Endometrium (tissue), 2 donors: Measurements from ENCODE around the gene SLC6A16.
"Not testable (repeated sequence)": the region's sequence is repeated elsewhere in the genome, so short reads cannot be mapped to it uniquely, and the experiment has no call there.

Experiments
- FAIRE-seq: peaks from 2 replicates; lab custom pipeline; 2012; peaks lifted over from hg19 to GRCh38; lab: Jason Lieb, UNC
- donor health status: control.
- donor health status: control.

SLC6A16 gene

DNA sequence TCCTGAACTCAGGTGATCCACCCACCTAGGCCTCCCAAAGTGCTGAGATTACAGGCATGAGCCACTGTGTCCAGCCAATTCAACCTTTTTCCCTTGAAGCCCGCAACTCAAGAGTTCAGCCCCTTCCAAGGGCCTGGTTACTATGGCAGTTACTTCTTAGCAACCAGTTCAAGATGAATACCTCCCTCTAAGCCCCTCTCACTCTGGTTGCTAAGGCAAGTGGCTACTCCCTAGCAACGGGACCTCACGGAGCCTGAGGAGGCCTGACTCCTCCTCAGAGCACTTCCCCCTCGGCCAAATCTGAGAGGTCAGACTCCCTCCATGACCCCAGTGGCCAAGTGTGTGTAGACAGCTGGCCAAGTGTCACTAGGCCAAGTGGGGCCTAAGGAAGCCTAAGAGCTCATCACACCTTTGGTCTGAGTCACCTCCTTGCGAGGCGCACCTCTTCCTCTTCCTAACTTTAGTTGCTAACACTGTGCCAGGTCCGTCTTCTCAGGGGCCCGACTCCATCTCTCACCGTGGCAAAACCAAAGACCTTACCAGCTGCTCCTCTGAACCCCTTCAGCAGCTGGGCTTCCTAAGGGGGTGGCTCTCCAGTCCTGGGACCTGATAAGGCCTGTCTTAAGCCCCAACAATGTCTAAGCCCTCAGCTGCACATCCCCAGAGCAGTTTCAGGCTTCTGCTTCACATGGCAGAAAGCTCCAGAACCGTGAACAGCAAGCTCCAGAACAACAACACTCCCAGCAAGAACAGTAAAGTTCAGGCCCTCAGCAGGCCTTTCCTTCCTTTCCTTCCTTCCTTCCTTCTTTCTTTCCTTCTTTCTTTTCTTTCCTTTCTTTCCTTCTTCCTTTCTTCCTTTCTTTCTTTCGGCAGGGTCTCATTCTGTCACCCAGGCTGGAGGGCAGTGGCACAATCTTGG, 19.8 kb upstream of the SLC6A16 start:
- FAIRE-seq, result no peak

DNA sequence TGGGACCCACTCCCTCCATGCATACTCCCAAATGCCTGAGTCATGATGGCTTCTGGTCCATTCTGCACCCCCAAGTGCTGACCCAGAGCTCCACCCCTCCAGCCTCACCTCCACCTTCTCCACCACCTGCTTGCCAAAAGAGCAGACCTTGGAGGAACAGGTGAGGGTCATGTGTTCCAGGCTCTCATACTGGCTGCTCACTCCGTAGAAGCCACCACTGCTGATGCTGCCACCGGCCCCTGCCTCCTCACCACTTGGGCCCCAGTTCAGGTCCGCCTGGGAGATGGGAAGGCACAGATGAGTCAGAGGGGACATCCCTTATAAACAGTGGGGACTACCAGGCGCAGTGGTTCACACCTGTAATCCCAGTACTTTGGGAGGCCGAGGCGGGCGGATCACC, 18.1 kb upstream of the SLC6A16 start:
- FAIRE-seq, result no peak

DNA sequence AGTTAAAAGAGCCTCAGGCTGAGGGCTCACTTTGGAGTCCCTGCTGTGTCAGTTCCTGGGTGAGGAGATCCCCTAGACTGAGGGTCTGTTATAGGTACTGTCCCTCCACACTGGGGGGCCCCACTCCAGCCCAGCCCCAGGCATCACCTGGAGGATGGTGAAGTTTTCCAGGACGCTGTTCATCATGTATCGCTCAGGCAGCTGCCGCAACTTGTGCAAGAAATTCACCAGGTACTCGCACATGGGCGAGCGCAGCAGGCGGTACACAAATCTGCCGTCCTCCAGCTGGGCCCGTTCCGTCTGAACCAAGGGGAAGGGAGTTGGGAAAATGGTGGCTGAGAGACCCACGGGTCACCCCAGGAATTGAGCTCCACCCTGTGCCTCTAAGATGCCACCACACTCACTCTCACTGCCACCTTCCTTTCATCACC, 17.3 kb upstream of the SLC6A16 start:
- FAIRE-seq, result no peak

DNA sequence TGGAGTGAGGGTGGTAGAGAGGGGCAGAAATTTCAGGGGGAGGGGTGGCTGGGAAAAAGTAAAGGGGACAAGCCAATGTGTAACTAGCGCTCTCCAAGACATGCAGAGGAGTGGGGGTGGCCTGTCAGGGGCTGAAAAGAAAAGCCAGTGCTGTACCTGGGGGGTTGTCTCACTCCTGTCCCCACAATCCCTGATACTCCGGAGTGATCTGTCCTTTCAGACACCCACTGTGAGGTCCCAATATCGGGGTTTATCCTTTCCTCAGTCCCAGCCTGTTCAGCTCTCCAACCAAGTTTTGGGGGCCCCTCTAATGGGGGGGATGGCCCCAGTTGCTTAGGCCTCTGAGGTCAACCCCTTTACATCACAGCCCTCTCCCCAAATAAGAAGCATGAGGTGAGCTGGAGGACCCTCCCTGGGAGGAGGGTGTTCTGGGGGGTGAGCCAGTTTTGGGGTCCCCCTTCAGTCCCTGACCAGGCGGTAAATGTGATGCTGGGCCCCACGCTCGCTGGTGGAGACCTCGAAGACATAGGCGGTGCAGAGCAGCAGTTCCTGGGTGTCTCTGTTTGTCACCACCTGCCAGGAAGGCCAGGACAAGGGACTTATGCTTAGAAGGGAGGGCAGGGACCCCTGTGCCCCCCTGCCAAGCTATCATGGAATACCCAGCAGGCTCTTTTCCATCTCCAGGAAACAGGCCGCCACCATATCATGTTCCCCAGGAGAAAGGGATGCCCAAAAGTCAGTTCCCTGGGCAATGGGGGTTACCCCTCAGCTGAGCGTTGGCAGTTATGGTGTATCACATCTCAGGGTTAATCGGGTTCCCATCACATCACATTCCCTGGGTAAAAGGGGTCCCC, 16.1 kb upstream of the SLC6A16 start:
- no peak for FAIRE-seq

DNA sequence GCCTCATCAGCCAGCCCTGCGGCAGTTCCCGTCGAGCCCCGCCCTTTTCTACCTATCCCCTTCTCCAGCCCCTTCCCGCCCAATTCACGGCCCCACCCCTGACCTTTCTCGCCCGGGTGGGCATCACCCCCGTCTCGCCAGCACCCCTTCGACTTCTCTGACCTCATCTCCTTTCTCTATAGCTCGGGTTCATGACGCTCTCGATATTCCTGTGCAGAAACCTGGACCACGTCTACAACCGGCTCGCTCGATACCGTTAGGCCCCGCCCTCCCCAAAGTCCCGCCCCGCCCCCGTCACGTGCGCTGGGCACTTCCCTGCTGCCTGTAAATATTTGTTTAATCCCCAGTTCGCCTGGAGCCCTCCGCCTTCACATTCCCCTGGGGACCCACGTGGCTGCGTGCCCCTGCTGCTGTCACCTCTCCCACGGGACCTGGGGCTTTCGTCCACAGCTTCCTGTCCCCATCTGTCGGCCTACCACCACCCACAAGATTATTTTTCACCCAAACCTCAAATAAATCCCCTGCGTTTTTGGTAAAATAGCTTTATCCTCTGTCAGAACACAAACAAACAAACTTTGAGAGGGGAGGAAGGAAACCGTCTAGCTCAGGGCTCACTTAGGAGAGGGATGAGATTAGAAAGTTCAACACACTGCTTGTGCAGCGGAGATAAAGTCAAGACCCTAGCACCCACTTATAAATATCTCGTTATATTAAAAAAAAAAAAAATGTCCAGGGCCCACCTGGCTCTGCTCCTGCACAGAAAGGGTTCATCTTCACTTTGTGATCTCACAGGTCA, 15.3 kb upstream of the SLC6A16 start:
- FAIRE-seq, result no peak

DNA sequence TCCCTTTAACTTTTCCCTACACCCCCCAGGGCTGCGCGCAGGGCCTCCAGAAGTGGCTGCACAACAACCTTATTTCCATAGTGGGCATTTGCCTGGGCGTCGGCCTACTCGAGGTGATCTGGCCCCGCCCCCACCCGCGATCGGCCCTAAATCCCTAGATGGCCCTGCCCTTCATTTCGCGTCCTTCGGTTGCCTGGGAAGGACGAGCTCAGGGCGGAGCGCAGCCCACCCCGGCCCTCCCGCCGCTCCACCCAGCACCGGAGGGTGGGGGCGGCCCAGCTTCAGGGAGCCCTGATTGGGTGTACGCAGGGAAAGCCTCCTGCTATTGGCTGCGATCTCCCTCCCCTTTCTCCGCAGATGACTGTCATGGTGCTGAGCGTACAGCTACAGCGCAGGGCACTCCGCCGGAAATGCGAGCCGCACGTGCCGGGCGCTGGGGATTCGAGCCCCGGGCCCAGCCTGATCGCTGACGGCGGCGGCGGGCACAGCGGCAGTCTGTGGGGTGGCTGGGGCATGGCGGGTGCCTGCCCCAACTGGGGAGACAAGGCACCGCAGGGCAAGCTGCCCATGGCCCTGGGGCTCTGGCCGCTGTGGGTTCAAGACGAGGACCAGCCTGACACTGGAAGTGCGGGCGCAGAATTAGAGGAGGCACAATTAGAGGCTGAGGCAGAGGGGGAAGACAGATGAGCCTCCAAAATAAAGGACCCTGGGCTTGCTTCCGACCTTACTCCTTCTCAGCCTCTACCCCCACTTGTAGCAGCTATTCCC, 14.5 kb upstream of the SLC6A16 start:
- FAIRE-seq, result peak; percentile 21

DNA sequence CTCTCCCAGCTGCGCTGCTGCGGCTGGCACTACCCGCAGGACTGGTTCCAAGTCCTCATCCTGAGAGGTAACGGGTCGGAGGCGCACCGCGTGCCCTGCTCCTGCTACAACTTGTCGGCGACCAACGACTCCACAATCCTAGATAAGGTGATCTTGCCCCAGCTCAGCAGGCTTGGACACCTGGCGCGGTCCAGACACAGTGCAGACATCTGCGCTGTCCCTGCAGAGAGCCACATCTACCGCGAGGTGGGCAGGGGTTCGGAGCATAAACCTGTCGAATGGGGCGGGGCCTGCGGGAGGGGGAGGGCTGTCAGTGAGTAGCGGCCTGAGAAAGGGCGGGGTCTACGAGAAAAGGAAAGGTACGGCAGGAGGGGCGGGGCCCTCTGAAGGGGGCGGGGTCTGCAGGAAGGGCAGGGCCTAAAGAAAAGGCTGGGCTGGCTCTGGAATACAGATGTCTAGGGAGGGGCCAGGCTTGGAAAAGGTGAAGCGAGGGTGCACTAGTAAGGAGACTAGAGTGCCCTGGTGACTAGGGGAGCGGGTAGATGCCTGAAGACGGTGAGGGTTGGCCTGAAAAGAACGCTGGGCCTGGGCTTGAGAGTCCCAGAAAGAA, 13.8 kb upstream of the SLC6A16 start:
- no peak for FAIRE-seq

DNA sequence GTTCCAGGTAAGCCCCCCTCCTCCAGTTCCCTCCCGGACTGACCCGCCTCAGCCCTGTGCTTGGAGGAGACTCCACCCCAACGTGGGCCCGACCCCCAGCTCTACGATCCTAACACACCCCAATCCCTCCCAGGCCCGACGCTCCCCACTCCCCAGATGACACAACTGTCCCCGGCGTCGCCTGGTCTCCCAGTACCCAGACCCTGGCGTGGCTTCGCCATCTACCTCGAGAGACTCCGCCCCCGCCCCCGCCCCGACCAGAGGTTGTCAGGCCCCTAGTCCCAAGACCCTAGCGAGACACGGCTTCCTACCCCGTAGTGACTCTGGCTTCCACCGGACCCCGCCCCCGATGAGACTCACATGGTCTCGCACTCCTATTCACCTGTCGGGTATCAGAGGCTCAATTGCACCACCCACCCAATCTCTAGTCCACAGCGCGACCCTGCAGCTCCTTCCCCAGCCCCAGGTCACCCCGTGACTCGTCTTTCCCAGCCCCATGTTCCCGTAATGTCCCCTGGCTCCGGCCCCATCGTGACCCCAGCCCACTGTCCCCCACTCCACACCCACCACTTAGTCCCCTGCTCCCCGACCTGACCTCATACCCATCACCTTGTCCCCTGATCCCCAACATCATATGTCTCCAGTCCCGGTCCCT, 13.2 kb upstream of the SLC6A16 start:
- no peak for FAIRE-seq

DNA sequence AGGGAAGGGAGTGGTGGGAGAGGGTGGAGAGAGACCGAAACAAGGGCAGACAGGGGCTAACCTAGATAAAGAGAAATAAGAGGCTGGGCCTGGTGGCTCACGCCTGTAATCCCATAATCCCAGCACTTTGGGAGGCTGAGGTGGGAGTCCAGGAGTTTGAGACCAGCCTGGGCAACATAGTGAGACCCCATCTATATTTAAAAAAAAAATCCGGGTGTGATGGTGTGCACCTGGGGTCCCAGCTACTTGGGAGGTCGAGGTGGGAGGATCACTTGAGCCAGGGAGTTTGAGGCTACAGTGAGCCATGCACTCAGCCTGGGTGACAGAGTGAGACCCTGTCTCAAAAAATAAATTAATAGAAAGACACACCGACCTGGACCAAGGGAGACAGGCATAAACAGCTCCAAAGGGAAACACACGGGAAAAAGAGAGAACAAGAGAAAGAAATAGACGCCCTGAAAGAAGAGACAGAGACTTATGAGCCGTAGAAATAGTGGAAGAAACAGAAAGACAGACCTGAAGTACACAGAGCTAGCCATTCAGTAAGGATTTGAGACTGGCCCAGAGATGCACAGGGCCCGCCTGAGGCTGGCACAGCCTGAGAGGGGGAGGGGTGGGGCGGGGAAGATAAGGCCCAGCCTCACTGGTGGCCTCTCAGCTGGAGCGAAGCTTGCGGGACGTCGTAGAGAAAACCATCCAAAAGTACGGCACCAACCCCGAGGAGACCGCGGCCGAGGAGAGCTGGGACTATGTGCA, 12.5 kb upstream of the SLC6A16 start:
- FAIRE-seq, result no peak

DNA sequence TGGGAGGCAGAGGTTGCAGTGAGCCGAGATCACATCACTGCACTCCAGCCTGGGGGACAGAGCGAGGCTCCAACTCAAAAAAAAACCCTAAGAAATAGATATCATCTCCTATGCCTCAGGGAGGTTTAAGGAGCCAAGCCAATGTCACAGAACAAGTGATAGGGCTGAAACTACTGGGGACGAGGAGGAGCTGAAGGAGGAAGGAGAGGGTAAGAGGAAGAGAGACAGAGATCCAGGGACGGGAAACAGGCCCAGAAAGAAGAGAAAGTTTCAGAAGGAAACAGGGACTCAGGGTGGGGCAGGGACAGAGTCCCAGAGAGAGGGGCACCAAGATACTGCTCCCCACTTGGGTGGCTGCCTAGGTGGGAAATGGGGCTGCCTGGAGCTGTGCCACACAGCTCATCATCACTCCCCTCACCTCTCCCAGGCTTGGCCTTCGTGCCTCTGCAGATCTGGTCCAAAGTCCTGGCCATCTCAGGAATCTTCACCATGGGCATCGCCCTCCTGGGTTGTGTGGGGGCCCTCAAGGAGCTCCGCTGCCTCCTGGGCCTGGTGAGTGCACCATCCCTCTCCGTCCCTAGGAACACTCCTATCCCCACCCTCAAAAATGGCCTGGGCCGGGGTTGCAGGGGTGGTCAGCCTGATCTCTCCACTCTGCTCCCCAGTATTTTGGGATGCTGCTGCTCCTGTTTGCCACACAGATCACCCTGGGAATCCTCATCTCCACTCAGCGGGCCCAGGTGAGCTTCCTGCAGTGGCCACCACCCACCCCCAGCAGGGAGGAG, 11.7 kb upstream of the SLC6A16 start:
- FAIRE-seq, result no peak

DNA sequence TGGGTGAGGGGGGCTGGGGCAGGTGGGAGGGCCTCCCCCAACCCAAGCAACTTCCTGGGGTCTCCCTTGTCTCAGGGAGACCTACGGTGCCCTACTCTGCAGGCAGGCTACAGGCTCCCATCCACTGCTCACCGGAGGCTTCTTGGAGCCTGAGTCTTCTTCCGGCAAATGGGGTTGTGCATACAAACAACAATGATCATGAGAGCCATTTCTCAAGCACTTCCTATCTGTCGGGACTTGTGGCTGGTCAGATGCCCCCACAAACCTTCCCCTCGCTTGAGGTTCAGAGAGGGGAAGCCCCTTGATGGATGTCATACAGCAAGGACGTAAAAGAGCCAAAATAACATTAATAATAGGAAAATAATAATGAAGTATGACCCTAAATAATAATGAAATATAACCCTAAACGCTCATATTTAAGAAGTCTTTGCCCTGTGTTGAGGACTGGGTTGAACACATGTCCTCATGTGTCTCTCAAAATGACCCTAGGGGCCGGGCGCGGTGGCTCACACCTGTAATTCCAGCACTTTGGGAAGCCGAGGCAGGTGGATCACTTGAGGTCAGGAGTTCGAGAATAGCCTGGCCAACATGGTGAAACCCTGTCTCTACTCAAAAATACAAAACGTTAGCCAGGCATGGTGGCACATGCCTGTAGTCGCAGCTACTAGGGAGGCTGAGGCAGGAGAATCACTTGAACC, 10.9 kb upstream of the SLC6A16 start:
- no peak for FAIRE-seq

DNA sequence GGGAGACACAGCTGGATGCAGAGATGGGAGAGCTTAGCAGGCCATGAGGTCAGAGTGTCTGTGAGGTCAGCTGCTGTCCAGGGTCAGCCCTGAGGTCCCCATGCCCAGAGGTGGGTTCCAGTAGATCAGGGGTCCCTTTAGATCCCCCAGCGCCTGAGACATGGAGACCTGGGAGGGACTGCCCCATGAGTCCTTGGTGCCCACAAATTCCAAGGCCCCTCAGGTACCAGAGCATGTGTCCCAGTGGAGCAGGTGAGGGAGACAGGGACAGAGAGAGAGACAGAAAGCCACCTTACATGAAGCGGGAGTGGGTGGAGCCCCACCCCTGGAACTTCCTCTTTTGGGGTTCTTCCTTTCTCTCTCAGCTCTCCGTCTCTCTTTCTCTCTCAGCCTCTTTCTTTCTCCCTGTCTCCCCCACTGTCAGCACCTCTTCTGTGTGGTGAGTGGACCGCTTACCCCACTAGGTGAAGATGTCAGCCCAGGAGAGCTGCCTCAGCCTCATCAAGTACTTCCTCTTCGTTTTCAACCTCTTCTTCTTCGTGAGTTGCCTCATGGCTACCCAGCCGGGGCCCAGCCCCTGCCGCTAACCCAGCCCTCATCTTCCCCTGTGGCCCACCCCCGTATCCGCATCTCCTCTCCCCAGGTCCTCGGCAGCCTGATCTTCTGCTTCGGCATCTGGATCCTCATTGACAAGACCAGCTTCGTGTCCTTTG, 10.2 kb upstream of the SLC6A16 start, which contains the start of gene CD37:
Gene CD37, plus strand, starts transcription at position 336 of the 713 bp plus-strand sequence. Its CDS starts 135 bp downstream, at position 471.
- FAIRE-seq, result no peak

DNA sequence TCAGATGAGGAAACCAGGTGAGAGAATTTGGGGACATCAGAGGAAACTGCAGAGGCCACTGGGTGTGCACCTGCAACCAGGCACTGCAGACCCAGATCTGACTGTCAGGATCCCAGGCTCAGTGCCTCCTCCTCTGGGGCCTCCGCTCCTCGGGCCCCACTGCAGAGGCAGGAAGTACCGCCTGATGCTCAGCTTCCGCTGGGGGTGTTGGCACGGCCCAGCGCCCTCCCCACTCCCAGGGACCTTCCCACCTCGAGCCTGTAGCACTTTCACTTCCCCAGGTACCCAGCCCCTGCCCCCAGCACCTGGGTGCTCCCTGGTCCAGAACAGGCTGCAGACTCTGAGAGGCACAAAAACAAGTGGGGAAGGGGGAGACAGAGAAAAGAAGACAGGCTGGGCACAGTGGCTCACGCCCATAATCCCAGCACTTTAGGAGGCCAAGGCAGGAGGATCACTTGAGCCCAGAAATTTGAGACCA, 8.9 kb upstream of the SLC6A16 start:
- no peak for FAIRE-seq

DNA sequence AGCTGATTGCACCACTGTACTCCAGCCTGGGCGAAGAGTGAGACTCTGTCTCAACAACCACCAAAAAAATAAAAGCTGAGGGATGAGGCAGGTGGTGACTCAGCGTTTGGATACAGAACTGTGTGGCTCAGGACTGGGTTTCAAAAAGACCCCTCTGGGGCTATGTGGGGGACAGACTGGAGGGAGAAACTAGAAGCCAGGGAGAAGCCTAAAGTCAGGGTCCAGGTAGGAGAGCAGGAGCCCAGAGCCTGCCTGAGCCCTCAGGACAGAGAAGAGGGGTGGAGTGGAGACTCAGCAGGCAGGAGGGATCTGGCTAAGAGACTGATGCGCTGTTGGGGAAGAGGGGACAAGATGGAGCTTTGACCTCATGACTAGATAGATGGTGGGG, 8.4 kb upstream of the SLC6A16 start:
- no peak for FAIRE-seq

DNA sequence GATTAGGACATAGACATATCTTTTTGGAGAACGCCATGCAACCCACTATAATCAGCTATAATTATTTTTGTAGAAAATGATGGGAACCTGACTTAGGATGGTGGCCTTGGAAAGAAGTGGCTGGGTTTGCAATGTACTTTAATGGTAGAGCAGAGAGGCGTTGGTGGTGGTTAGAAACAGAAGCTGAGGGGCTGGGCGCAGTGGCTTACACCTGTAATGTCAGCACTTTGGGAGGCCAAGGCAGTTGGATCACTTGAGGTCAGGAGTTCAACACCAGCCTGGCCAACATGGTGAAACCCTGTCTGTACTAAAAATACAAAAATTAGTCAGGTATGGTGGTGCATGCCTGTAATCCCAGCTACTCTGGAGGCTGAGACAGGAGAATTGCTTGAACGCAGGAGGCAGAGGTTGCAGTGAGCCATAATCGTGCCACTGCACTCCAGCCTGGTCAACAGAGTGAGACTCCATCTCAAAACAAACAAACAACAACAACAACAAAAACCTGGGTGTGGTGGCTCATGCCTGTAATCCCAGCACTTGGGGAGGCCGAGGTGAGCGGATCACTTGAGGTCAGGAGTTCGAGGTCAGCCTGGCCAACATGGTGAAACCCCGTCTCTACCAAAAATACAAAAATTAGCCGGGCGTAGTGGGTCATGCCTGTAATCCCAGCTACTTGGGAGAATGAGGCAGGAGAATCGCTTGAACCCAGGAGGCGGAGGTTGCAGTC, 7.9 kb upstream of the SLC6A16 start:
- FAIRE-seq, result not testable (repeated sequence)

DNA sequence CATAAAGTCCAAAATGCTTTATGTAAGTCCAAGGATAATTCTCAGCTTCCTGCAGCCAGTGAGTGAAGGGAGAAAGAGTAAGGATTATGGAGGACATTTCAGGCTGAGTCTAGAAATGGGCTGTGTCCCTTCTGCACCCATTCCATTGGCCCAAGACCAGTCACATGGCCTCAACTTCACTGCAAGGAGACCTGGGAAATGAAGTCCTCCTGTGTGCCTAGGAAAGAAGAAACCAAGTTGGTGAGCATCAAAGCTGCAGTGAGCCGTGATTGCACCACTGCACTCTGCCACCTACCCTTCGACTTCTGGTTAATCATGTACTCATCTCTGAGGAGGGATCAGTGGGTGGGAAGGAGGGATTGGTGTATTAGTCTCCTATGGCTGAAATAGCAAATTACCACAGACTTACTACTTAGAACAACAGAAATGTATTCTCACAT, 6.6 kb upstream of the SLC6A16 start:
- FAIRE-seq, result no peak

DNA sequence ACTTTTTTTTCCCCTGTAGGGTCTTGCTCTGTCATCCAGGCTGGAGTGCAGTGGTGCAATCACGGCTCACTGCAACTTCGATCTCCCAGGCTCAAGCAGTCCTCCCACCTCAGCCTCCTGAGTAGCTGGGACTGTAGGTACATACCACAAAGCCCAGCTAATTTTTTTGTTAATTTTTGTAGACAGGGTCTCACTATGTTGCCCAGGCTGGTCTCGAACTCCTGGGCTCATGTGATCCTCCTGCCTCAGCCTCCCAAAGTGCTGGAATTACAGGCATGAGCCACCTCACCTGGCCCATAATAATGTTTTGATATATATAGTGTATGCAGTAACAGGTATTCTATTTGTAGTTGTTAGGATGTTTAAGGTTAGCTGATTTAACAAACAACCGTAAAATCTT, 6.2 kb upstream of the SLC6A16 start:
- not testable (repeated sequence) for FAIRE-seq
